HG03060 (cell line): ENCODE data around the gene ATP13A3.
"Not testable (repeated sequence)": the region's sequence is repeated elsewhere in the genome, so short reads cannot be mapped to it uniquely, and the experiment has no call there.

Experiments
- ATAC-seq: cut with Tn5 transposase; IDR thresholded peaks from one replicate; pipeline ENCODE4 v1.9.1; 2021; ENCODE audit warnings: low read depth, moderate number of reproducible peaks; ENCODE audit not compliant: unreplicated experiment

ATP13A3 gene

DNA sequence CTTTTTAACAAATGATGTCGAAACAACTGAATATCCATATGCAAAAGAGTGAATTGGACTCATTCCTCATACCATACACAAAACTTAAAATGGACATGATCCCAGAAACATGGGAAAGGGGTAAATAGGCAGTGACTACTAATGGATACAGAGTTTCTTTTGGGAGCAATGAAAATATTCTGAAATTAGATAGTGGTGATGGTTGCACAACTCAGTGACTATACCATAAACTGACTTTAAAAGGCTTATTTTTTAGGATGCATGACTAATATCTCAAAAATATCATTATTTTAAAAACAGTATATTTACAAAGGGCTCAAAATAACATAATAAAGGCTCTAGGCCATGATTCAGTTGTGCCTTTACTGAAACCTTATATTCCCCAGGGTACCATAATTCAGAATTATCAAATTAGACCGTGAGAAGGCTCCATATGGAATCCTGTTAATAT is 16.3 kb upstream of the ATP13A3 start:
- no peak for ATAC-seq

GRCh38 chr3:194500198-194500597 is 13.4 kb upstream of the ATP13A3 start:
- no peak for ATAC-seq

DNA sequence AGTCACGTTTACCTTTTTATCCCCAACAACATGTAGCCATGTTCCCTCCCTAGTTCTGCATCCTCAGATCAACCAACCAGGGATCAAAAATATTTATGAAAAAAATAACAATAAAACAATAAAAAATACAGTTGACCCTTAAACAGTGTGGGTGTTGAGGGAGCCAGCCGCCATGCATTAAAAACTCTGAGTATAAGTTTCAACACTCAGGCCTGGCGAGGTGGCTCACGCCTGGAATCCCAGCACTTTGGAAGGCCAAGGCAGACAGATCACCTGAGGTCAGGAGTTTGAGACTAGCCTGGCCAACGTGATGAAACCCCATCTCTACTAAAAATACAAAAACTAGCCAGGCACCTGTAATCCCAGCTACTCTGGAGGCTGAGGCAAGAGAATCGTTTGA is 12.7 kb upstream of the ATP13A3 start:
- ATAC-seq, result not testable (repeated sequence)

DNA sequence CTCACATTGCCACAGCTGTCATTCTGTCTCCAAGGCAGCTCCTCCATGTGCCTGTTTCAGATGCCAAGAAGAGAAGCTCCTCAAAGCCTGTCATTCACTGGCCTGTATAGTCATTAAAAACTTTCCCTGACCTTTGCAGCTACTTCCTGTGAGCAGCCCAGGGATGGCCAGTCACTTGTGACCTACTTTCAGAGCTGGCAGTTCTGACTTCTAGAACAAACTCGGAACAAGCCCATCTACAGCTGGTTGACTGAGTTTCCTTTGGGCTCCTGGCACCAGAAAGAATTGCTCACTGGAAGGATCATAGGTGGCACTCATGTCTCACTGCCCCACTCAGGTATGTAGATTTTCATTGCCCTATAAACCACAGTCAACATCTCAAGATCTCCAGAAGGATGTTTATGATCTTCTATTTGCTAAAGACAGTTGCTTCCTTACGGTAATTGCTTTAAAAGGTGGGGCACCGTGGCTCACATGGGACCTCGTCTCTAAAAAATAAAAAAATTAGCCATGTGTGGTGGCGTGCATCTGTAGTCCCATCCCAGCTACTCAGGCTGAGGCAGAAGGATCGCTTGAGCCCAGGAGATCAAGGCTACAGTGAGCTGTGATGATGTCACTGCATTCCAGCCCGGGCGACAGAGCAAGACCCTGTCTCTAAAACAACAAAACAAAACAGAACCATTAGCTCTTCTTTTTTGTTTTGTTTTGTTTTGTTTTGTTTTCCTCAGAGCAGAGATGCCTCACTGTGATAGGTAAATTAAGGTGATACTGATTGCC is 11.2 kb upstream of the ATP13A3 start:
- no peak for ATAC-seq

GRCh38 chr3:194496217-194496919 is 9.6 kb upstream of the ATP13A3 start:
- no peak for ATAC-seq

- no peak for ATAC-seq
These were observed 8.2 kb upstream of the ATP13A3 start for GRCh38 chr3:194494951-194495374.

GRCh38 chr3:194493995-194494927 is 7.5 kb upstream of the ATP13A3 start:
- not testable (repeated sequence) for ATAC-seq

DNA sequence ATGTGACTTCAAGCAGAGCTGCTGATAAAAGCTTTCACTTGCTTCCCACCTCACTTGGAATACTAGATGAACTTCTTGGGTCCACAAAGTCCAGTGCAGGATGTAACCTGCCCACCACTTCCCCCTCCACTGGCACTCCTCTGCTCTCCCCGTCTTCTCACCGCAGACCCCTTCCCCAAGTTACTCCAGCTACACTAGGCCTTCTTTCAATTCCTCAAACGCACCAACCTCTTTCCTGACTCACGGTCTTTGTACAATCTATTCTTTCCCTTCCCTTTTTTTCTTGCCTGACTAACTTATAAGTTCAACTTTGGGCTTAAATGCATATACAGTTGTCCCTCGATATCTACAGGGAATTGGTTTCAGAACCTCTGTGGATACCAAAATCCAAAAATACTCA is 5.2 kb upstream of the ATP13A3 start:
- no peak for ATAC-seq

GRCh38 chr3:194489736-194490612 is 3.2 kb upstream of the ATP13A3 start:
- peak; percentile 46 for ATAC-seq

DNA sequence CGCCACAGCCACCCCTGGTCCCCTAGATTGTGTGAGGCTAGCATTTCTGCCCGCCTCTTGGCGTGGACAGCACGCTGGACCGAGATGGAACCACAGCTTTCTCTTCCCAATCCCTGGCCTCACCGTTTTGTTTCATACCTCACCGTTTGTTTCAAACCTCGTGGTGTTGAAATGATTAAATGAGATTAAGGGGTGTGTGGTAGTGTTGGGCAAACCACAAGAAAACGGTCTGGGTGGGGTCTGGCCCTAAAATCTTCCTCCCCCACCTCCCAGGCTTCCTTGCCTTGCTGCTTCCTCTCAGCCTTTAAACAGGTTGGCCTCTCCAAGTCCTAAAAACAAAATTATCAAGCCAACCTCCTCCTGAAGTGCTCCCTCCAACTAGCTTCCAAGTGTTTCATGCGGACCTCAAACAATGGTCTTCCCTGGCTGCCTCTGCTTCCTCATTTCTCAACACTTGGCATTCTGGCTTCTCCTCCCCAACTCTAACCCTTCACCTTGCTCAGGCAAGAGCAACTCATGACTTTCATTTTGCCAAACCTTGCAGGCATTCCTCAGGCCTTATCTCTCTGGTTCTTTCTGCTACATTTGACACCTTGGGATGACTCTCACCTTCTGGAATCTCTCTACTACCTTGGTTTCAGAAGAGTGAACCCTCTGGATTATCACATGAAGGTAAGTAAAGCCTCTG is 1.4 kb upstream of the ATP13A3 start:
- no peak for ATAC-seq

GRCh38 chr3:194487289-194488054 is 670 bp upstream of the ATP13A3 start:
- ATAC-seq, result peak; percentile 15

- no peak for ATAC-seq
These were observed 792 bp downstream of the ATP13A3 start for GRCh38 chr3:194485881-194486539.

GRCh38 chr3:194485468-194485880 is 1.3 kb downstream of the ATP13A3 start:
- ATAC-seq, result no peak

DNA sequence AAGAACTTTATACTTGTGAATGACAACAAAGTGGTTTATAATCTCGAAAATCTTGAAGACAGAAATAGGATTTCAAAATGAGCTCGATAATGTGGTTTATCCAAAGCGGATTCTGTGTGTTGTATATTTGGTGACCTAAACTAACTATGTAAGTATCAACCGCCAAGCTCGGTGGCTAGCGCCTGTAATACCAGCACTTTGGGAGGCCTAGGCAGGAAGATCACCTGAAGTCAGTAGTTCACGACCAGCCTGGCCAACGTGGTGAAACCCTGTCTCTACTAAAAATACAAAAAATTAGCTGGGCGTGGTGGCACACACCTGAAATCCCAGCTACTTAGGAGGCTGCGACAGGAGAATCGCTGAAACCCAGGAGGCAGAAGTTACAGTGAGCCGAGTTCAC is 2.2 kb downstream of the ATP13A3 start:
- no peak for ATAC-seq

GRCh38 chr3:194483850-194484249 is 3.0 kb downstream of the ATP13A3 start:
- no peak for ATAC-seq

- not testable (repeated sequence) for ATAC-seq
These were observed 4.0 kb downstream of the ATP13A3 start for GRCh38 chr3:194482830-194483229.

DNA sequence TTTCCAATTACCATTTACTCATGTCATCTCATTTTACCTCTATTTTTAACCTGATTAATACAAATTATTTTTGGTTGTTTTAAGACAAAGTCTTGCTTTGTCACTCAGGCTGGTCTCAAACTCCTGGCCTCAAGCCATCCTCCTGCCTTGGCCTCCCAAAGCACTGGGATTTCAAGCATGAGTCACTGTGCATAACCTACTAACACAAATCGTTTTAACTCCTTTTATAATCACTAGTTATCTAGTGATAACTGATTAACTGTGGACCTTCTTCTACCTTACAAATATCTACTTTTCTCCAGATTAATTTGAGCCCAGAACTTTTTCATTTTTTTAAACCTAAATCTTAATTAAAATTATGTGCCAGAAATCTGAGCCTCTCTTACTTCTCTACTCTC is 4.6 kb downstream of the ATP13A3 start:
- no peak for ATAC-seq
